PC-3 (cell line): ENCODE data around the gene HOXC11. TPM values are rescaled to one million over a fixed set of nuclear protein-coding genes. Genes with fewer than 3 reads are reported as not detected.
A peak's percentile ranks its signal among the peaks of the same experiment; 100 is the strongest.

ENCODE experiments used
- ATAC-seq: fragments of 200-7000 bp; cut with Tn5 transposase; 2 replicates; pipeline ENCODE4 v1.9.1; 2020; ENCODE audit warnings: mild to moderate bottlenecking, moderate library complexity
- BruUV-seq: library from RNA; stranded (reverse); fragments of 400-500 nt; replicated peaks from 2 replicates; lab custom pipeline; 2021; lab: Mats Ljungman, UMichigan
- CTCF ChIA-PET: fragments of 300-600 bp; sonication (Branson Sonifier 250); formaldehyde crosslinking; loops from one replicate; lab custom pipeline; 2022; ENCODE audit warnings: antibody characterized with exemption; lab: Charles Lee
- POLR2A ChIA-PET: fragments of 300-600 bp; sonication (Branson Sonifier 250); formaldehyde crosslinking; loops from one replicate; lab custom pipeline; 2022; ENCODE audit warnings: antibody characterized with exemption; ENCODE audit not compliant: unreplicated experiment; lab: Charles Lee
- DNase-seq: peaks from one replicate; pipeline ENCODE4 v3.0.0-alpha.2; 2015
- H2AFZ ChIP-seq: fragments of 300-600 bp; sonication (generic); 2 replicates; pipeline ENCODE4 v1.6.0; 2016; ENCODE audit warnings: antibody characterized with exemption, low read length
- H3F3A ChIP-seq: fragments of 300-600 bp; sonication (generic); one replicate; pipeline ENCODE4 v1.6.0; 2017; ENCODE audit warnings: antibody characterized with exemption, low read length, control low read depth, mild to moderate bottlenecking; ENCODE audit not compliant: unreplicated experiment
- H3K27ac ChIP-seq: fragments of 300-600 bp; sonication (generic); 2 replicates; pipeline ENCODE4 v1.5.1; 2016; ENCODE audit warnings: mild to moderate bottlenecking, low read length
- H3K27me3 ChIP-seq: fragments of 300-600 bp; sonication (generic); 2 replicates; pipeline ENCODE4 v1.6.1; 2016; ENCODE audit warnings: low read length, mixed read lengths
- H3K36me3 ChIP-seq: fragments of 300-600 bp; sonication (generic); 2 replicates; pipeline ENCODE4 v1.6.1; 2016; ENCODE audit warnings: low read depth, mixed run types, low read length, mixed read lengths
- H3K4me1 ChIP-seq: fragments of 300-600 bp; sonication (generic); 2 replicates; pipeline ENCODE4 v1.5.1; 2016; ENCODE audit warnings: low read length; ENCODE audit not compliant: insufficient read depth
- H3K4me2 ChIP-seq: fragments of 300-600 bp; sonication (generic); 2 replicates; pipeline ENCODE4 v1.6.0; 2016; ENCODE audit warnings: low read length
- H3K4me3 ChIP-seq: fragments of 300-600 bp; sonication (generic); 2 replicates; pipeline ENCODE4 v1.5.1; 2016; ENCODE audit warnings: mild to moderate bottlenecking, low read length, mixed read lengths
- H3K79me2 ChIP-seq: fragments of 300-600 bp; sonication (generic); 2 replicates; pipeline ENCODE4 v1.6.1; 2017; ENCODE audit warnings: low read length, mixed read lengths
- H3K9ac ChIP-seq: fragments of 300-600 bp; sonication (generic); 2 replicates; pipeline ENCODE4 v1.6.0; 2016; ENCODE audit warnings: mild to moderate bottlenecking, low read length
- H3K9me2 ChIP-seq: fragments of 300-600 bp; sonication (generic); replicated peaks from 2 replicates; pipeline ENCODE4 v1.6.1; 2016; ENCODE audit warnings: mixed run types, low read length, mixed read lengths
- H3K9me3 ChIP-seq: fragments of 300-600 bp; sonication (generic); 2 replicates; pipeline ENCODE4 v1.6.1; 2016; ENCODE audit warnings: low read length, mixed read lengths
- H4K20me1 ChIP-seq: fragments of 300-600 bp; sonication (generic); 2 replicates; pipeline ENCODE4 v1.6.1; 2016; ENCODE audit warnings: low read length, mixed read lengths
- EZH2 ChIP-seq: fragments of 300-600 bp; sonication (generic); IDR thresholded peaks from one replicate; pipeline ENCODE4 v1.6.1; 2017; ENCODE audit warnings: antibody characterized with exemption, mild to moderate bottlenecking, low read length; ENCODE audit not compliant: unreplicated experiment
- EZH2phosphoT487 ChIP-seq: fragments of 300-600 bp; sonication (generic); IDR thresholded peaks from 2 replicates; pipeline ENCODE4 v1.6.1; 2018; ENCODE audit warnings: mild to moderate bottlenecking, antibody characterized with exemption, low read length, borderline replicate concordance
- intact Hi-C: fragments of 100-400 bp; cut with micrococcal nuclease; formaldehyde crosslinking; loops from 2 replicates; pipeline ENCODE4 v1.9.0; 2023
- total RNA-seq: library from RNA; depleted of rRNA; stranded (reverse); fragments of >200 nt; gene quantifications from 2 replicates; pipeline ENCODE4 v1.2.3, GENCODE V29; 2014
- TF ChIP-seq, protein P1 (sequence below): fragments of 300-600 bp; sonication (generic); conservative IDR thresholded peaks from 2 replicates; pipeline ENCODE4 v1.5.1; 2017; ENCODE audit warnings: antibody characterized with exemption, low read depth, mild to moderate bottlenecking, low read length

Gene HOXC11
- total RNA-seq, 1 experiment from 2014 or later, result 0.84 TPM

DNA sequence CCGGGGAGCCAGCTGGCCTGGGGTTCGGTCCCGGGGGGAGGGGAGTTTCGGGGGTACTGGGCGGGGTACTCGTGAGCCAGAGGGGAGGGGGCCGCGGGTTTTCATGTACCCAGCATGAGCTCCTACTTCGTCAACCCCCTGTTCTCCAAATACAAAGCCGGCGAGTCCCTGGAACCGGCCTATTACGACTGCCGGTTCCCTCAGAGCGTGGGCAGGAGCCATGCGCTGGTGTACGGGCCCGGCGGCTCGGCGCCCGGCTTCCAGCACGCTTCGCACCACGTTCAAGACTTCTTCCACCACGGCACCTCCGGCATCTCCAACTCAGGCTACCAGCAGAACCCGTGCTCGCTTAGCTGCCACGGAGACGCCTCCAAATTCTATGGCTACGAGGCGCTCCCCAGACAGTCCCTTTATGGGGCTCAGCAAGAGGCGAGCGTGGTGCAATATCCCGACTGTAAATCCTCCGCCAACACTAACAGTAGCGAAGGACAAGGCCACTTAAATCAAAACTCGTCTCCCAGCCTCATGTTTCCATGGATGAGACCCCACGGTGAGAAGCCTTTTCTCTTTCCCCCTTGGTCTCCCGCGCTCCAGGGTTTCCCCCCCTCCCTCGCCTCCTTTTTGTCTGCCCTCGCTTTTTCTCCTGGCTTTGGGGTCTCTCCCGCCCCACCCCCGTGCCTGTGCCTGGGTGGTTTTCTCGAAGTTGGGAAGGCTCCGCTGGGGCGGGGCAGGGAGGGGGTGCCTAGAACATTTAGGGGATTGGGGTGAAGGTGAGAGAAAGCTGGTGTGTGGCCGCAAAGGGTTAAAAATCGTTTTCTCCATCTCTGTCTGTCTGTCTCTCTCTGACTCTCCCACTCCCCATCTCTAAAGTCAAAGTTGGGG lies 36.5 kb downstream of the HOXC11 start:
- TSS peak; percentile 49 for BruUV-seq
- peak; percentile 46 for DNase-seq
- Histone ChIP-seq H3K9me3 (no peaks in the 10 kb centered on the region), H3F3A (no peaks in the 10 kb centered on the region), H3K4me2 (peak overlapping the region; percentile 99), H3K4me1 (peaks cover 48% of the 10 kb centered on the region), H3K9ac (peak overlapping the region; percentile 75), H3K36me3 (no peaks in the 10 kb centered on the region), H3K9me2 (no peaks in the 10 kb centered on the region), H3K27me3 (no peaks in the 10 kb centered on the region), H3K79me2 (peaks cover 24% of the 10 kb centered on the region), H3K4me3 (peak overlapping the region; percentile 78), H2AFZ (peak overlapping the region; percentile 94), H3K27ac (no peak overlapping the region), H4K20me1 (no peaks in the 10 kb centered on the region)
- ChIA-PET POLR2A (interaction anchor here (0.6 to 0.7 kb wide), 5 partner anchors 18 to 319 kb away, joined by 8 to 31 read pairs (median 14); partner anchors contain the start of gene HOXC6), CTCF (interaction anchor here (0.6 to 1.2 kb wide), 21 partner anchors 8 to 748 kb away, joined by 3 to 45 read pairs (median 7); partner anchors contain the start of genes HOXC6 and SMUG1)
- TF ChIP-seq, protein P1, sequence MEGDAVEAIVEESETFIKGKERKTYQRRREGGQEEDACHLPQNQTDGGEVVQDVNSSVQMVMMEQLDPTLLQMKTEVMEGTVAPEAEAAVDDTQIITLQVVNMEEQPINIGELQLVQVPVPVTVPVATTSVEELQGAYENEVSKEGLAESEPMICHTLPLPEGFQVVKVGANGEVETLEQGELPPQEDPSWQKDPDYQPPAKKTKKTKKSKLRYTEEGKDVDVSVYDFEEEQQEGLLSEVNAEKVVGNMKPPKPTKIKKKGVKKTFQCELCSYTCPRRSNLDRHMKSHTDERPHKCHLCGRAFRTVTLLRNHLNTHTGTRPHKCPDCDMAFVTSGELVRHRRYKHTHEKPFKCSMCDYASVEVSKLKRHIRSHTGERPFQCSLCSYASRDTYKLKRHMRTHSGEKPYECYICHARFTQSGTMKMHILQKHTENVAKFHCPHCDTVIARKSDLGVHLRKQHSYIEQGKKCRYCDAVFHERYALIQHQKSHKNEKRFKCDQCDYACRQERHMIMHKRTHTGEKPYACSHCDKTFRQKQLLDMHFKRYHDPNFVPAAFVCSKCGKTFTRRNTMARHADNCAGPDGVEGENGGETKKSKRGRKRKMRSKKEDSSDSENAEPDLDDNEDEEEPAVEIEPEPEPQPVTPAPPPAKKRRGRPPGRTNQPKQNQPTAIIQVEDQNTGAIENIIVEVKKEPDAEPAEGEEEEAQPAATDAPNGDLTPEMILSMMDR, result no peak
- no peak for TF ChIP-seq EZH2phosphoT487
- no peak for TF ChIP-seq EZH2
- peak; percentile 57 for ATAC-seq
- intact Hi-C loops, result no loop called here

GRCh38 chr12:54010053-54010971 lies 37.4 kb downstream of the HOXC11 start:
- peak overlapping the region; percentile 78 for H3K4me3 ChIP-seq
- H3K36me3 ChIP-seq, result no peaks in the 10 kb centered on the region
- no peaks in the 10 kb centered on the region for H4K20me1 ChIP-seq
- peak overlapping the region; percentile 94 for H2AFZ ChIP-seq
- no peak for TF ChIP-seq EZH2phosphoT487
- TF ChIP-seq EZH2, result no peak
- TF ChIP-seq, protein P1, result no peak
- CTCF ChIA-PET, result no interaction called here
- peak overlapping the region; percentile 99 for H3K4me2 ChIP-seq
- H3K27ac ChIP-seq, result no peak overlapping the region
- intact Hi-C loops, result no loop called here
- DNase-seq (no peak), ATAC-seq (no peak)
- H3K9me3 ChIP-seq, result no peaks in the 10 kb centered on the region
- peaks cover 24% of the 10 kb centered on the region for H3K79me2 ChIP-seq
- no TSS peak for BruUV-seq
- H3K9ac ChIP-seq, result peak overlapping the region; percentile 75; the same call in 1 of the 2 replicates
- H3K27me3 ChIP-seq, result no peaks in the 10 kb centered on the region
- H3F3A ChIP-seq, result no peaks in the 10 kb centered on the region
- H3K4me1 ChIP-seq, result peaks cover 48% of the 10 kb centered on the region
- POLR2A ChIA-PET, result interaction anchor here (0.6 kb wide), 1 partner anchor 289 kb away, joined by 3 read pairs; no protein-coding TSS in a partner anchor
- no peaks in the 10 kb centered on the region for H3K9me2 ChIP-seq
